ENCODE measurements around the gene SPINK1.
"Not testable (repeated sequence)": the region's sequence is repeated elsewhere in the genome, so short reads cannot be mapped to it uniquely, and the experiment has no call there.

GRCh38 chr5:147803161-147803560, 28.3 kb downstream of the SPINK1 start:
- TF ChIP-seq POLR2A, TAF1, POLR2AphosphoS5, SPI1, POU2F2 (IDR thresholded peaks at IDR 0.05; ENCODE audit: low read depth, low read length): not testable (repeated sequence)

Measured in GM12891 (cell line).